Stimulated activated naive CD4-positive, alpha-beta T cell (primary cell): ENCODE measurements around the gene MRPS27.

Experiments
- DNase-seq, 6 experiments: peaks; one replicate each; lab custom pipeline; 2025; lab: John Stamatoyannopoulos, UW

MRPS27 gene

DNA sequence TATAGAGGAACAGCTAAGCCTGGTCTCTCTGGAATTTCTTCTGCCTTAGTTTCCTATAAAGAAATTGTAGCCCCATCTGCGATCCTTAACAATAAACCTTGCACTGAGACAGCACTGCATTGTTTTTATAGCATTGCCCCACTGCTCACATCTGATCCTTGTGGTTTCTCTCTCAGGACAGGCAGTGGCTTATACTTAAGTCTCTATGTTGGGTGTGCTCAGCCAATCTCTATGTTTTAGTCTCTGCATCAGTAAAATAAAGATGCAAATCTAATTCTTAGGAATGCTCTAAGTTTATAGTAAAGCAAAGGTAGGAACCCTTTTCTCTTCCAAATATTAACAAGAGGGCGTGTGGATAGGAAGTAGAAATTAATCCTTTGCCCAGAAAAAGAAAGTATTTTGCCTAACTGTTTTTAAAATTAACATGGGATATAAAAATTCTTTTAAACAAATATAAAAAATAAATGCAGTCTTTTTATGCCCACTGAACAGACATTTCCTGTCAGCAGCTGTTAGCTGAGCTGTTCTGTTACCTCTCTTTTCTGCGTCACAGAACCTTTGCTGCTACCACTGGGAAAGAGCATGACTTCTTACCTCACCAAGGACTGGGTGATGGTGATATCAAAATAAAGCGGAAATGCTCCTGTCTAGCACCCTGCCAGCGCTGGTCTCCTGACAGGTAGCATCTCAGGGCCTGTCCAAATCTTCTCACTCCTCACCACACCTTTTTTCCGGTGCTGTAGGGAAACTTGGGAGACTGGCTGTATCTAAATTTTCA is 29.5 kb downstream of the MRPS27 start:
- DNase-seq, result no peak

DNA sequence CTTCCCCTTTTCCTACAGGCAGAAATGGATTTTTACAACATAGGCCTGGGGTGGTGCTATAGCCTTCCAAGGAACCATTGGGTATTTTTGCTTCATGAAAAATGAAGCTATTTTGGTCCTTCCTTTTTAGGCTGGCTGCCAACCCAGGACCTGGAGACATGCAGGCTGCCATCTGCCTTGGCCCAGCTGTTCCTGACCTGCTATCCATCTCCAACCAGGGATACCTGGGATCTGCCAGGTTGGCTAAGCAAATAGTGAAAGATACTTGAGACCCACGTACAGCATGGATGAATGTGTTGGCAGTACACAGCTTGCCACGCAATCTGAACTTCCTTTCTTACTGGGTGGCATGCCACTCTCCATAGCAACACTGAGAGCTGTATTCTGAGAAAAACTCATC is 31.1 kb downstream of the MRPS27 start:
- no peak for DNase-seq

DNA sequence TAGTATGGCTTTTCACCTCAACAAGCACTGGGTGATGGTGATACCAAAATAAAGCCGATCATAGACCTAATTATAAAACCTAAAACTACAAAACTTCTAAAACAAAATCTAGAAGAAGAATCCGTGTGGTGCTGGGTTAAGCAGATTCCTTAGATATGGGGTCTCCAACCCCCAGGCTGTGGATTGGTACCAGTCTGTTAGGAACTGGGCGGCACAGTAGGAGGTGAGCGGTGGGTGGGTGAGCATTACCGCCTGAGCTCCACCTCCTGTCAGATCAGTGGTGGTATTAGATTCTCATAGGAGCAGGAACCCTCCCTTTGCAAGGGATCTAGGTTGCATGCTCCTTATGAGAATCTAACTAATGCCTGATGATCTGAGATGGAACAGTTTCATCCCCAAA is 33.2 kb downstream of the MRPS27 start:
- DNase-seq, result no peak

DNA sequence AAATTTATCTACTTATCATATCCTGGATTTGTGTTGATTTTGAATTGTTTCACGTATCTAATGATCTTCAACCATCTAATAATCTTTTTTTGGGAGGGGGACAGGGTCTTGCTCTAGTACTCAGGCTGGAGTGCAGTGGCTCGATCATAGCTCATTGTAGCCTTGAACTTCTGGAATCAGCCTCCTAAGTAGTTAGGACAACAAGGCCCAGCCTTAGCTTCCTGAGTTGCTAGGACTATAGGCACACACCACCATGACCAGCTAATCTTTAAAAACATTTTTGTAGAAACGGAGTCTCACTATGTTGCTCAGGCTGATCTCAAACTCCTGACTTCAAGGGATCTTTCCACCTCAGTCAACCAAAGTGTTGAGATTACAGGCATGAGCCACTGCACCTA is 34.6 kb downstream of the MRPS27 start:
- DNase-seq, result no peak

DNA sequence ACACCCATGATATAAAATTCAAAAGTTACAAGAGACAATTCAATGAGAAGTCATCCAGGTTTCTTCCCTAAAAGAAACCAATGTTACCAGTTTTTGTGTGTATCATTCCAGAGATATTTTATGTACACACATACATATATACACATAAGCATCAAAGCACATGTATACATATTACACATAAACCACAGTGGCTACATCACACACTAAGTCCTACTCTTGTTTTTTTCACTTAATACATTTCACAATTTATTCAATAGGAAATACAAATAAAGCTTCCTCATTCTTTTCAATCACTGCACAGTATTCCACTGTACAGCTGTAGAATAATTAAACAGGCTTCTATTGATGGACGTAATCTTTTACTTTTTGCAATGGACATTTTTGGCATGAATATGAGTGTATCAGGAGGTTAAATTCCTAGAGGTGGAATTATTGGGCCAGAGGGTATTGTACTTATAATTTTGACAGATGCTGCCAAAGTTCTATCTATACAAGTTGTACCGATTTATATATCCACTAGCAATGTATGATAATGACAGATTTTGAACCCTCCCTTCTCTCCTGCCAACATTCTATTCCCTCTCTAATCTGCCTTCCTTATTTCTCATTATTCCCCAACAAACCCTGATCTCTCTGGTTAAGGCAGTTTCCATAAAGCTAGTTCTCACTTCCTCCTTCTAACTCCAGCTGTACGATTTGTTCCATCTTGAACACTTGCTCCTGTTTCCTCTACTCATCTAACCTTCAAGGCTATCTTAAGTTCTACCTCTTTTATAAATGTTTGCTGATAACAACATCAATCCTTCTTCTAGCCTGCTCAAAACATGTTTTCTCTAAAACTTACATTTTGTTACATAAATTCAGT is 35.2 kb downstream of the MRPS27 start:
- no peak for DNase-seq

DNA sequence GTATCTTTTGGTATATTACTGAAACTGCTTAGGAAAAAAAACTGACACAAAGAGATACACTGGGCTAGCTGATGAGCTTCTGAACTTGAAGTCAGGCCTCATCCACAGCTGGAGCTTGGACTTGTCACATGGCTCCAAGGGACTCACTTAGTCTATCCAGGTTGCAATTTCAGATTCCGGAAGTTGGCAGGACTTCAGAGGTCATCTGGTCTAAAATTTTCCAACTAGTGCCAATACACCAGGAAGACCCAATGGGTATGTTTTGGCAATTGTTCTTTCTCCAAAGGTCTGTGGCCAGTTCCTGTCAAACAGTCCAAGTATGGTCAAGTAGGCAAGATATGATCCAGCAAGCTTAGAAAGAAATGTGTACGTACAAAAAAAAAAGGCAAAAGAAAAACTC is 36.7 kb downstream of the MRPS27 start:
- DNase-seq, result no peak

DNA sequence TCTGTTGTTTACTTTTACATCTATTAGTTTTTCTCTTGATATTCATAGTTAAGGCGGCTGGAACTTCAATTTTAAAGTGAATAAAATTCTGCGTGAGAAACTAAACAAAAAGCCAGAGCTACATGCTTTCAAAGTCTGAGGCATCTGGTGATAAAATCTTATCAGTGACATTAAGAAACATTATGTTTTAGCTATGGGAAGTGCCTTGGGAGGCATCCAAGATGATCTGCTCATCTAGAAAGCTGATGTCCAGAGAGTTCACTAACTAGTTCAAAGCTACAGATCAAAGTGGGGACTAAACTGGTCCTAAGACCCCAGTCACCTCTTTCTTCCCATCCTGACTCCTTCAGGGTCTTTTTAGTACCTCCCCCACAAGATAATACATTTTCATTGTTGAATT is 37.2 kb downstream of the MRPS27 start:
- no peak for DNase-seq

DNA sequence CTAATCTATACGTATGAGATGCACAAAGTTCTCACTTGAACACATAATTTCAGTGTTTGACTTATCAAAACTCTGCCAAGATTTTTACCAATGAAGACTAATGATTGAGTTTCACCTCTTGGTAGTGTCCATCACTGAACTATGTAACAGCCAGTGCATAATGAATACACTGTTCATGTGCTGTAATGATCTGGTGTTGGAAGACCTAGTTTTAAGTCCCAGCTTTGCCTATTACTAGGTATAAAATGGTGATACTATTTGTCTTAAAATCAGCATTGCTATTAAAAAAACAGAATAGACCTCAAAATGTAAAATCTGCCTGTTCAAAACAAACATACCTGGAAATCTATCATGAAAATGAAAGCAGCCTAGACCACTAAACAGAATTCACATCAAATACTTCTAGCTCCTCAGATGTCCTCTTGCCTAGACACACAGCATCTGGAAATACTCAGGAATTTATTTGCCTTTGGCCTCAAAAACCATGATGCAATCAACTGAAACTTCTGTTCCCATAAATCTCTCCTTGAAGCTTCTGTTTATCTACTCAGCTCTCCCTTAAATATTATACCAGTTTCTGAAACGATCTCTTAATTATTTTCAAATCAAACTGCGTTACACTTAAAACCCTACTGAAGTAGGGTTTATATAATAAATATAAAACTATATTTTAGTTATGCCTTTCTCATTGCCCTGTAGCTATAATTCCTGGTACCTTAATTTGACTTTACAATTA is 38.1 kb downstream of the MRPS27 start:
- no peak for DNase-seq

DNA sequence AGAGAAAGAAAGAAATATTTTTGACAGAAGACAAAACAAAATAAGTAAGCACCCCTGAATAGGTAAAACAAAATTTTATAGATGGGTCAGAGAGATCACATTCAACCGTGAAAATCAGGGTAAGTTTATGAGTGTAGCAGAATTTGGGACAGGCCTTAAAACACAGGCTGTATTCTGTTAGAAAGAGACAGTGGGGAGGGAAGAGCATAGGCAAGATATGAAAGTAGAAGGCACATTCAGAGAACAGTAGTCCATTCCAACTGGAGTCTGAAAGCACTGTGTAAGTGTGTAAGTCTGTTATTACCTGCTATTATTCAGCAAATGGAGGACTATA is 38.6 kb downstream of the MRPS27 start:
- no peak for DNase-seq

DNA sequence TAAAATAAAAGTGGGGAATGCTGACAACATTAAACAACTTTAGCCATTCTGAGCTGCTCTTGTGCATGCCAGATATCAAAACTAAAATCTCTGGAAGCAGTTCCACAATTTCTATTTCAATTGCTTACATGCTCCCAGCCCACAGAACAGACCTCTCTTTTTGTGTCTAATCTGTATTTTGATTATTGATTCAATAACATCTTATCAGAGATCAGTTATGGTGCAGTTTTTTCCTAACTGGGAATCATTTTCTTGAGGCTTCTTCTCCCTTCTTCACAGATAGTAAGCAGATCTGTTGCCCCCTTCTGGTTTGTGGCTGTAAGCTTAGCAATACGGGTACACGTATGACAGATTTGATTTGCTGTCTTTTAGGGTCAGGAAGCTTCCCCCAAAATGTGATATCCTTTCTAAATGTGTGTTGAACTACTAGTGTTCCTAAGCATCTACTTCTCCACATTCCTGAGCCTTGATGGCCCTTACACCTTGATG is 39.4 kb downstream of the MRPS27 start:
- no peak for DNase-seq

DNA sequence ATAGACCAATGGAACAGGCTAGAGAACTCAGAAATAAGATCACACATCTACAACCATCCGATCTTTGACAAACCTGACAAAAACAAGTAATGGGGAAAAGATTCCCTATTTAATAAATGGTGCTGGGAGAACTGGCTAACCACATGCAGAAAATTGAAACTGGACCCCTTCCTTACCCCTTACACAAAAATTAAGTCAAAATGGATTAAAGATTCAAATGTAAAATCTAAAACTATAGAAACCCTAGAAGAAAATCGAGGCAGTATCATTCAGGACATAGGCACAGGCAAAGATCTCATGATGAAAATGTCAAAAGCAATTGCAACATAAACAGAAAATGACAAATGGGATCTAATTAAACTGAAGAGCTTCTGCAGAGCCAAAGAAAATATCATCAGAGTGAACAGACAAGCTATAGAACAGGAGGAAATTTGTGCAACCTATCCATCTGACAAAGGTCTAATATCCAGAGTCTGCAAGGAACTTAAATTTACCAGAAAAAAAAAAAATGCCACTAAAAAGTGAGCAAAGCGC is 43.8 kb downstream of the MRPS27 start:
- no peak for DNase-seq

DNA sequence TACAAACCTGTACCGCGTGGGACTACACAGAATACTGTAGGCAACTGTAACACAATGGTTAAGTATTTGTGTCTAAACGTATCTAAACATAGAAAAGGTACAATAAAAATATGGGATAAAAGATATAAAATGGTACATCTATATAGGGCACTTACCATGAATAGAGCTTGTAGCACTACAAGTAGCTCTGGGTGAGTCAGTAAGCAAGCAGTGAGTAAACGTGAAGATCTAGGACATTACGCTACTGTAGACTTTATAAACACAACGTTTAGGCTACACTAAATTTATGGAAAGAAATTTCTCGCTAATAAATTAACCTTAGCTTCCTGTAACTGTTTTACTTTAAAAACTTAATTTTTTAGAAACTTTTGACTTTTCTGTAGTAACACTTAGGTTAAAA is 46.5 kb downstream of the MRPS27 start:
- DNase-seq, result no peak

DNA sequence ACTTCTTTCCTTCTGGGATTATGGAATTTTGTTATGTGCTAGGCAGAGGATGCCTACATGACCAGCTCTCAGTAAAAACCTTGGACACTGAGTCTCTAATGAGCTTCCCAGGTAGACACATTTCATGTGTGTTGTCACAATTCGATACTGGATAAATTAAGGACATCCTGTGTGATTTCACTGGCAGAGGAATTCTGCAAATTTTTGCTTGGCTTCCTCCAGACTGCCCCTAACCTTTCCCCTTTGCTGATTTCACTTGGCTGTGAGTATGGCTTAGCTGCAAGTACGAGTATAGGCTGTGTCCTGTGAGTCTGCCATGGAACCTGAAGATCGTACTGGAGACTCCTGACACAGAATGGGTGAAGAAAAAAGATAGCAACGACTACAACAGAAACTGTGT is 47.6 kb downstream of the MRPS27 start:
- no peak for DNase-seq

DNA sequence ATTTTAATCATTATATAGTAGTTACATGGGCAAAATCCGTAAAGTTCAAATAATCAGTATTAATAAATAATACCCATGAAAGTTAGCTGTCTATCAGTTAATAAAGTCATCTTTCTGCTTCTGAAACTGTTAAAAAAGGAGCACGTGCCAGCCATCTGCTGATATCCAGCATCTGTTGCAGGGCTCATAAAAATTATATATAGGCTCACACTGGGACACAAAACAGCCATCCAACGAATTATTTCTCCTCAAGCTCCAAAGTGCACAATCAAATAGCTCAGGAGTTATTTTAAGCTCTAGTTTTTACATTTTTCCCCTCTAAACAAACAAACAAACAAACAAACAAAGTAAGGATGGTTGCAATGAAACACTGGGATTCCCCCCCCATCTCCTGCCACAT is 48.3 kb downstream of the MRPS27 start:
- DNase-seq, result no peak

DNA sequence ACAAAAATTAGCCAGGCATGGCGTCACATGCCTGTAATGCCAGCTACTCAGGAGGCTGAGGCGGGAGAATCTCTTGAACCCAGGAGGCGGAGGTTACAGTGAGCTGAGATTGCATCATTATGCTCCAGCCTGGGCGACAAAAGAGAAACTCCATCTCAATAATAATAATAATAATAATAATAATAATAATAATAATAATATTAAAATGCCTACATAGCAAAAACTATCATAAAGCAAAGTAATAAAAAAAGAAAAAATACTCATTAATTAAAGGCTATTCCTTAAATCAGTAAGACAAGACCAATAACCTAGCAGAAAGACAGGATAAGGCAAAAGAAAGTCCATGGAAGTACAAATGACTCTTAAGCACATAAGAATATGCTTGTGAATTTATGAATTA is 50.0 kb downstream of the MRPS27 start:
- DNase-seq, result no peak

DNA sequence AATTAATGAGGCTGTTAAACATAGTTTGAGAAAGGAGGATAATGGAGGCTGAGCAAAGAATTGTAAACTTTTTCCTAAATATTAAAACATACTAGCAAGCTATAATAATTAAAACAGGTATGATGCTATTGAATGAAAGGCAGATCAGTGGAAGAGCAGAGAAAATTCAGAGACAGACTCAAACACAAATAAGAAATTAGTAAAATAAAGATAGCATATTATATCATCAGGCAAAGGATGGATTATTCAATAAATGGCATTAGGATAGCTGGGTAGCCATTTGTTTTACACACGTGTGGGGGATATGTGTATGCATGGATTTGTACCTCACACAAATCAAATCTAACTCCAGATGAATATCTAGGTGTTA is 50.6 kb downstream of the MRPS27 start:
- no peak for DNase-seq

DNA sequence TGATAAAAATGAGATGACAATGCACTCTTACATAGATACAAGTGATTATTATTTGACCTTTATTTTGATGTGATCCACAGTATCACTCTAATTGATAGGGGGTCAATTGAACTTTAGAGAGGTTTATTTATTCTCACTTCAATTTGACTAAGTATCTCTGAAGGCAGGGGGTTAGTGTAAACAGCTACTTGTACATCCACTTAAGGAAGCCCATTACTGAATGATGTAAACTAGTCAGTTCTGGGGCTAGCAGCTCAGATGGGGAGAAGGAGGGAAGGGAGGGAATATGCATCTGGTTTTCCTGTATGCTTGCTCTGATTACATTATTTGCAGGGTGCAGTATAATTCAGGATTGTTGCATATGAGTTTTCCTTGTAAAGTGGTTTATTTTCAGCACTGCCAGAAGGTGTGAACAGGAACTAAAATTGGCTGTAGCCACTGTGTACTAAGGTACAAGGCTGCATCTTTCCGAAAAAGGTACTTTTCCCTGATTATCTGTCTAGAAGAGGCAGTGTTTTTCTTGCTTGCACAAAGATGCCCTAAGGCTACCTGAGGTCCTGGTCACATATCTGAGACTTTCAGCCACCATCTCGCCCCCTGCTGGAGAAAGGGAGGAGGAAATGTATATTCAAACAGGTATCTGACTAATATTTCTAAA is 51.2 kb downstream of the MRPS27 start:
- DNase-seq, result peak in 3 of 6 experiments; percentile 1 to 10 (median 4)

DNA sequence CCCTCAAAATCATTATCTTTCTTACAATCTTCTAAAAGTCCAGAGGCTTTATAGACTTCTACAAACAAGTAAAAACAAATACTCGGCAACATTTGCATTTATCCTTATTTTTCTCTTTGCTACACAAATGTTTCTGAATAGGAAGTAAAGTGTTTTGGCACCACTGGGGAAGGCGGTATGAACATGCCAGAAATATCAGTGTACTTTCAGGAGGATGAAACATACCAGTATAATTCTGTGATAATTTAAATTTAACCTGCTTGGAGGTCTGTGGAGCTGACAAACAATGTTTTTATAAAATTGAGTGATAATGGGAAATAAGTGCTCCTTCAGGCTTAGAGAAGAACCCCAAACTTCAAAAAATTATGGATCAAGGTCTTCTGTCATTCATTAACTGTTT is 51.8 kb downstream of the MRPS27 start:
- no peak for DNase-seq

DNA sequence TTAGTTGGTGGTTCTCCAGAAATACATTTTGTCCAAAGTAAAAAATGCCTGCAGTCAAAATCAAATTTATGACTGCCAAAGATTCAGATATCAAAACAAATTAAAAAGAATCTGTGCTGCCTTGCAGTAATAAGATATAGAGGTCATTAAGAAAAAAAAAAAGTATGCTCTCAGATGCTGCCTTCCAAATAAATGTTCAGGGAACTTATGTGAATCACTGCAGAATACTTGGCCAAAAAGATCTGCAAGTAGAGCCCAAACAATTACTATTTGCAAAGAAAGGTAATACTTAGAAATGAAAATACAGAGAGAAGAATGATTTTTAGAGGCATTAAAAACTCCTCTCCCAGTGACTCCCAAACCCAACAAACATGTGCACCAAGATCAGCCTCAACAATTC is 52.4 kb downstream of the MRPS27 start:
- DNase-seq, result no peak

DNA sequence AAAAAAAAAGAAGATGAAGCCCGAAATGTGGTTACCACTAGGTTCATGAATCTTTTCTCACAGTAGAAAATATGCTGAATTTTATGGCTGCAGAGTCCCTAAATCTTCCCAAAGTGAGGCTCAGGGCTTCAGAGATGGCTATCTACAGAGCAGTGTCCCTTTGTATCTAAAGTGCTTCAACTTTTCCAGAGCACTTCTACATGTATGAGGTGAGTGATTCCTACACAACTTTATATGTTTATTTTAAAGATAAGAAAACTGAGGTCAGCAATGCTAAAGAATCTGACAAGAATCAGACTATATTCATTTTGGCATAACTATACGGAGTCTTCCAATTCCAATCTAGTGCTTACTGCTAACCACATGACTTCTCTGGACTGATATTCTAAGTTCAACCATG is 53.2 kb downstream of the MRPS27 start:
- DNase-seq, result no peak

DNA sequence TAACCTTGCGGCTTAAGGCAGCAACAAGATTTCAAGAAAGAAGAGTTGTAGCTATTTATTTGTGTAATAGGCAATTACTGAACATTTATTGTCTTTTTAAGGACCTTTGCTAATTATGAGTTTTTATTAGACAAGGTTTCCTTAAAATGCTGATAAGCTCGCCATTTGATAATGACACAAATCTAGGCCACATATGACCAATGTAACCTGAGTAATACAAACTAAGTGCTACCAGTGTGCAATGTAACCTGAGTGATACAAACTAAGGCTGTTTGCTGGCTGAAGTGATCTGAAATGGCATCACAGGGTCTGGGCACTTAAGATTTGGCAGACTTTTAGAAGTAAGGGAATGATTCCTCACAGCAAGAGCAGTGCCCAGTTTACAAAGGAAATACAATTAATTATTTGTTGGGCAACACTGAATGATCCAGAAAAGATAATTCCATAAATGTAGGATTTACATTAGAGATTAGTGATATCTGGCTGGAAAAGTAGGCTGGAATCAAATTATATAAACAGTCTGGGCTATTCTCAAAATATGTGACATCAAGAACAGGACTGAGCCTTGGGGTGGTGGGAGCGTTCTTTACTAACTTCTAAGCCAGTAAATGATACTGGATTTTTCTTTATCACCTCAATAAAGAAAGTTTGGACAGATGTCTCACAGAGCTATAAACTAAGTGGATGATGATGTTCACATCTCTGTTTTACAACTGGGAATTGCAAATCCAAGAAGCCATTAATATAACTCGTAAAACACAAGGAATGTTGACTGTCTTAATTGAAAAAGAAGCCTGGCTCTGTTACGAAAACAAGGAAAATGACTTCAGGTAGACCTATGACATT is 54.8 kb downstream of the MRPS27 start:
- DNase-seq, result no peak
